ENCODE results near the gene ACO1. TPM values are rescaled to one million over a fixed set of nuclear protein-coding genes. Genes with fewer than 3 reads are reported as not detected.

The ACO1 gene
- total and polyA plus RNA-seq, 4 donors: 12.5 to 47.1 (median 21.9) TPM

- ATAC-seq (ENCODE audit: insufficient read depth, low FRiP score) (no peak), DNase-seq (no peak)
- 88 to 89% methylated on average over 6 of the region's 6 CpGs for WGBS, 2 donors
- H3K36me3 ChIP-seq (ENCODE audit: control insufficient read depth in 4 of 4, insufficient read depth in 4 of 4, low read length in 4 of 4): peaks cover 0 to 3% (median 0%) of the 10 kb centered on the region in 4 donors
- H3K4me1 ChIP-seq (ENCODE audit: control insufficient read depth in 5 of 5, insufficient read depth in 5 of 5, low read length in 5 of 5): peaks cover 0 to 8% (median 4%) of the 10 kb centered on the region in 5 donors
- peak overlapping the region in 1 of 2 donors; percentile 30 for H3K27ac ChIP-seq (ENCODE audit: low read depth in 1 of 2, low read length in 1 of 2)
- H3K27me3 ChIP-seq (ENCODE audit: control insufficient read depth in 3 of 3, insufficient read depth in 3 of 3, low read length in 2 of 3): no peaks in the 10 kb centered on the region
- no peak overlapping the region for H3K4me3 ChIP-seq
- no peaks in the 10 kb centered on the region for H3K9me3 ChIP-seq (ENCODE audit: control insufficient read depth in 4 of 4, insufficient read depth in 3 of 4, low read length in 3 of 4)
- no peak overlapping the region for H3K9ac ChIP-seq (ENCODE audit: insufficient read depth in 1 of 2, low read length in 2 of 2)
- TF ChIP-seq CTCF (IDR thresholded peaks at IDR 0.05; ENCODE audit: control extremely low read depth, extremely low read depth): no peak
Observed at GRCh38 chr9:32389365-32389764, 4.9 kb downstream of the ACO1 start.

DNA sequence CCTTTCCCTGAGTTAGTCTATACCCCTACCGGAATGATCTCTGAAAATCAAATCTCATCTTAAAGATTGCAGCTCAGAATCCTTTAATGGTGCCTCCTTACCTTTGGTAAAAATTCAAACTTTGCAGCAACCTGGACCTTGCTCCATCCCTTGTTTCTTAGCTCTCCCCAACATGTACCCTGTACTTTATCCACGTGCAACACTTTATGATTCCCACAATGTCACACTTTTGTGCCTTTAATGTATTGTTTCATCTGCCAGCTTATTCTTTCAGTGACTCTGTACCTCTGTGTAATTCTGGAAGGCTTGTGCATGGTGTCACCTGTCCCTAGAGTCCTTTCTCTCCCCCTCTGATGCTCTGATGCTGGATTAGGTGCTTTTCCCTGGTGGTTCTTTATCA, 9.5 kb downstream of the ACO1 start:
- no peak for TF ChIP-seq CTCF (IDR thresholded peaks at IDR 0.05; ENCODE audit: control extremely low read depth, extremely low read depth)
- Histone ChIP-seq H3K4me3 (no peak overlapping the region), H3K9ac (ENCODE audit: insufficient read depth in 1 of 2, low read length in 2 of 2) (no peak overlapping the region), H3K4me1 (ENCODE audit: control insufficient read depth in 5 of 5, insufficient read depth in 5 of 5, low read length in 5 of 5) (peaks cover 0 to 3% (median 2%) of the 10 kb centered on the region in 5 donors), H3K36me3 (ENCODE audit: control insufficient read depth in 4 of 4, insufficient read depth in 4 of 4, low read length in 4 of 4) (peaks cover 0 to 3% (median 0%) of the 10 kb centered on the region in 4 donors), H3K27ac (ENCODE audit: low read depth in 1 of 2, low read length in 1 of 2) (no peak overlapping the region), H3K27me3 (ENCODE audit: control insufficient read depth in 3 of 3, insufficient read depth in 3 of 3, low read length in 2 of 3) (no peaks in the 10 kb centered on the region), H3K9me3 (ENCODE audit: control insufficient read depth in 4 of 4, insufficient read depth in 3 of 4, low read length in 3 of 4) (no peaks in the 10 kb centered on the region)
- ATAC-seq (ENCODE audit: insufficient read depth, low FRiP score) (no peak), DNase-seq (no peak)
- WGBS, 2 donors: 93% methylated on average over 2 of the region's 2 CpGs

DNA sequence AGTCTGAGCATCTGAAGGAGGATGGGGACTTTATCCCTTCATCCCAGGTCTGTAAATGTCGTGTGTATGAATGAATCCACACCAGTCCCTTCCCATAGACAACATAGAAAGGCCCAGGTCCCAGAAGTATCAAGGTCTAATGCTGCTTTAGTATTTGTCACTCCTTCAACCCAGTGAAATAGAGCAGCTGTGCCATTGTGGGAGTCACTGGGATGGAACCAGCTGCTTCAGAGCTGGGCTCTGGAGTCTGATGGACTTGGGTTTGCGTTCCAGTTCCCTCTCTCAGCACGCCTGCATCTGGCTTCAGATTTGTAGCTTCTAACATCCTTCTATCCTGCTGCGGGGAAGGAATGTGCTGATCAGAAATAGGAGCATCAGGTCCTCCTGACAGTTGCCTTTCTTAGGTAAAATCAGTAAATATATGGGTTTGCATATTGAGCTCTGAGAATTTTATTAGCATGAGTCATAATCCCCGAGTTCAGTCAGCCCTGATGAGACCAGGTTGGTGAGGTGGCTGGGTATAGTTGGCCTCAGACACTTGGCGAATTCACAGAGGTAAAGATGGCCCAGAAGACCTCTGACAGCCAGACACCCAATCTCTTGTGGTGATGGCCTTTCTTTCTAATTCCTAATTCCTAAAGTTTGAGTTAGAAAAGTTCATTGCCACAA, 10.1 kb downstream of the ACO1 start:
- H3K27me3 ChIP-seq (ENCODE audit: control insufficient read depth in 3 of 3, insufficient read depth in 3 of 3, low read length in 2 of 3): no peaks in the 10 kb centered on the region
- H3K36me3 ChIP-seq (ENCODE audit: control insufficient read depth in 4 of 4, insufficient read depth in 4 of 4, low read length in 4 of 4): peaks cover 0 to 3% (median 0%) of the 10 kb centered on the region in 4 donors
- DNase-seq: no peak
- no peak overlapping the region for H3K9ac ChIP-seq (ENCODE audit: insufficient read depth in 1 of 2, low read length in 2 of 2)
- no peak for ATAC-seq (ENCODE audit: insufficient read depth, low FRiP score)
- H3K4me1 ChIP-seq (ENCODE audit: control insufficient read depth in 5 of 5, insufficient read depth in 5 of 5, low read length in 5 of 5): peaks cover 0 to 3% (median 0%) of the 10 kb centered on the region in 5 donors
- H3K4me3 ChIP-seq: no peak overlapping the region
- no peak overlapping the region for H3K27ac ChIP-seq (ENCODE audit: low read depth in 1 of 2, low read length in 1 of 2)
- H3K9me3 ChIP-seq (ENCODE audit: control insufficient read depth in 4 of 4, insufficient read depth in 3 of 4, low read length in 3 of 4): no peaks in the 10 kb centered on the region
- WGBS, 2 donors: 91 to 94% methylated on average over 6 of the region's 6 CpGs
- no peak for TF ChIP-seq CTCF (IDR thresholded peaks at IDR 0.05; ENCODE audit: control extremely low read depth, extremely low read depth)

Data from lung (tissue), 12 donors.